Activated T-helper 17 cell treated with anti-CD3 and anti-CD28 coated beads, Interleukin-2, amount 50 U/mL, for 72 hours (primary cell): Measurements from ENCODE around the gene CAND2. TPM values are rescaled to one million over a fixed set of nuclear protein-coding genes. Genes with fewer than 3 reads are reported as not detected.

ENCODE experiments used
- ATAC-seq: fragments of 150-1000 bp; cut with Tn5 transposase; replicated peaks from 2 replicates; pipeline ENCODE4 v1.10.0; 2021; ENCODE audit warnings: mild to moderate bottlenecking, moderate library complexity
- H3K27ac Mint-ChIP-seq: one replicate; pipeline ENCODE4 v1.8.0; 2022; ENCODE audit warnings: mixed read lengths
- H3K27me3 Mint-ChIP-seq: one replicate; pipeline ENCODE4 v1.8.0; 2022; ENCODE audit warnings: mixed read lengths
- H3K36me3 Mint-ChIP-seq: one replicate; pipeline ENCODE4 v1.8.0; 2022; ENCODE audit warnings: low read depth, mild to moderate bottlenecking, mixed read lengths
- H3K4me1 Mint-ChIP-seq: one replicate; pipeline ENCODE4 v1.8.0; 2022; ENCODE audit warnings: mixed read lengths
- H3K4me3 Mint-ChIP-seq: one replicate; pipeline ENCODE4 v1.8.0; 2022; ENCODE audit warnings: mild to moderate bottlenecking, mixed read lengths
- H3K9me3 Mint-ChIP-seq: one replicate; pipeline ENCODE4 v1.8.0; 2022; ENCODE audit warnings: mixed read lengths
- total RNA-seq, 2 donors: library from RNA; stranded (reverse); gene quantifications; one replicate each; pipeline ENCODE4 v1.2.3, GENCODE V29; 2022

The CAND2 gene
- total RNA-seq, 2 donors from 2014 or later, result 0.19 to 0.85 TPM

GRCh38 chr3:12825156-12825555 lies 28.7 kb downstream of the CAND2 start:
- H3K36me3 Mint-ChIP-seq, result no peaks in the 10 kb centered on the region
- no peak for ATAC-seq
- H3K27ac Mint-ChIP-seq, result no peak overlapping the region
- H3K27me3 Mint-ChIP-seq, result no peaks in the 10 kb centered on the region
- no peaks in the 10 kb centered on the region for H3K4me1 Mint-ChIP-seq
- no peak overlapping the region for H3K4me3 Mint-ChIP-seq
- H3K9me3 Mint-ChIP-seq, result no peaks in the 10 kb centered on the region

GRCh38 chr3:12828751-12829150 lies 32.3 kb downstream of the CAND2 start:
- H3K9me3 Mint-ChIP-seq, result no peaks in the 10 kb centered on the region
- no peak overlapping the region for H3K4me3 Mint-ChIP-seq
- no peaks in the 10 kb centered on the region for H3K27me3 Mint-ChIP-seq
- no peak overlapping the region for H3K27ac Mint-ChIP-seq
- ATAC-seq, result no peak
- no peaks in the 10 kb centered on the region for H3K4me1 Mint-ChIP-seq
- H3K36me3 Mint-ChIP-seq, result peaks cover 32% of the 10 kb centered on the region

GRCh38 chr3:12829404-12829803 lies 32.9 kb downstream of the CAND2 start:
- peaks cover 38% of the 10 kb centered on the region for H3K36me3 Mint-ChIP-seq
- no peaks in the 10 kb centered on the region for H3K27me3 Mint-ChIP-seq
- no peak for ATAC-seq
- no peaks in the 10 kb centered on the region for H3K4me1 Mint-ChIP-seq
- no peak overlapping the region for H3K27ac Mint-ChIP-seq
- H3K4me3 Mint-ChIP-seq, result no peak overlapping the region
- H3K9me3 Mint-ChIP-seq, result no peaks in the 10 kb centered on the region

- Mint-ChIP-seq H3K9me3 (no peaks in the 10 kb centered on the region), H3K4me1 (no peaks in the 10 kb centered on the region), H3K4me3 (no peak overlapping the region), H3K27me3 (no peaks in the 10 kb centered on the region), H3K27ac (no peak overlapping the region), H3K36me3 (peaks cover 45% of the 10 kb centered on the region)
- ATAC-seq, result peak; percentile 14
These were observed 33.7 kb downstream of the CAND2 start for GRCh38 chr3:12829886-12830784.

DNA sequence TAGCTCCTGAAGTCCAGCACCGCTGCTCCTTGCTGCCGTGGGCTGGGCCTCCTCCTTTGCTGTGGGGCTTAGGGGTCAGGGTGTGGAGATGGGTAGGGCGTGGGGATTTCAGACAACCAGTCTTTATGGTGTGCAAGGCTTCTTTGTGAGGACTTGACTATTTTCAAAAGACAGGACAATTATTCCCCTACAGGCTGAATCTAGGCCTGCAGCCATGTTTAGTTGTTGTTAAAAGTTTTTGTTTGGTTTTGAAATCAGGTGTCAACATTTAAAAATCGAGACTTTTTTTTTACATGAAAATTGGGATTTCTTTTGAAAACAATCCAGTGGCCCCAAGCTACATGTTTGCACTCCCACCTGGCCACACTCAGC lies 34.3 kb downstream of the CAND2 start:
- Mint-ChIP-seq H3K27ac (no peak overlapping the region), H3K4me3 (no peak overlapping the region), H3K4me1 (no peaks in the 10 kb centered on the region), H3K36me3 (peaks cover 52% of the 10 kb centered on the region), H3K27me3 (no peaks in the 10 kb centered on the region), H3K9me3 (no peaks in the 10 kb centered on the region)
- no peak for ATAC-seq

- H3K27ac Mint-ChIP-seq, result no peak overlapping the region
- ATAC-seq, result peak; percentile 21
- peaks cover 58% of the 10 kb centered on the region for H3K36me3 Mint-ChIP-seq
These were observed 34.9 kb downstream of the CAND2 start for GRCh38 chr3:12831301-12831866.

DNA sequence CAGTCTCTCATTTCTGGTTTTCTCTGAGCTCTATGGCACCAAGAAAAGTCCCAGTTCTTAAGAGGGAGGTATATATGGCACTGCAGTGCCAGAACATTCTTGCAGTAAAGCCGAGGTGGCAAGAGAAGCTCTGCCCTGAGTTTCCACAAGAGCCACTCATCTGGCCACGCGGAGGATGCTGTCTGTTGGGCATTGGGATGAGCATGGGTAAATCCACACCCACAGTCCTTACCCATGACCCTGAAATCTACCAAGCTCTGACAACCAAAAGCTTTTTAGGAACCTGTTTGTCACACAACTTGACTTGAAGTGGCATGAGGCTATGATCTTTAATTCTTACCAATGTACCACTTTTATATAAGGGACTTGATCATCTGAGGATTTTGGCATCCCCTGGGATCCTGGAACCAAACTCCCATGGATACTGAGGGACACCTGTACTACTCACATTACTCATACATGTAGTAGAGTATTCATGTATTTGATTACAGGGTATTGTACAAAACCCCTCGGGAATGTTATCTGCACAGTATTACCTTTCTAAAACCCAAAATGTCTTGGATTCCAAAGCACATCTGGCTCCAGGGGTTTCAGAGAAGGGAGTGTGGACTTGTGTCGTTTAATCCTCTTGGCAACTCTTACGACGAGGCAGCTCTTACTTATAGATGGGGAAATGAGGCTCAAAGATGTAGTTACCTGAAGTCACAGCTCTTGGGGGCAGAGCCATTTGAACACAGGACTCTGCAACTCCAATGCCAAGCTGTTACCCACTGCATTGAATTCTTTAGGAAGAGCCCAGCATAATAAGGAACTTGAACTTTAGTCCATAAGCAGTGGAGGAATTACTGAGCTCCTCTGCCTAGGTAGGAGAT lies 36.1 kb downstream of the CAND2 start:
- Mint-ChIP-seq H3K27me3 (no peaks in the 10 kb centered on the region), H3K4me1 (peaks cover 11% of the 10 kb centered on the region), H3K27ac (peak overlapping the region; percentile 25), H3K9me3 (no peaks in the 10 kb centered on the region), H3K4me3 (no peak overlapping the region), H3K36me3 (peaks cover 70% of the 10 kb centered on the region)
- ATAC-seq, result no peak

More at GRCh38 chr3:12831301-12831866, 34.9 kb downstream of the CAND2 start:
- no peaks in the 10 kb centered on the region for H3K27me3 Mint-ChIP-seq
- no peaks in the 10 kb centered on the region for H3K9me3 Mint-ChIP-seq
- H3K4me3 Mint-ChIP-seq, result no peak overlapping the region
- H3K4me1 Mint-ChIP-seq, result no peaks in the 10 kb centered on the region

GRCh38 chr3:12833222-12834161 lies 37.0 kb downstream of the CAND2 start:
- no peaks in the 10 kb centered on the region for H3K27me3 Mint-ChIP-seq
- peaks cover 18% of the 10 kb centered on the region for H3K4me1 Mint-ChIP-seq
- H3K27ac Mint-ChIP-seq, result peak overlapping the region; percentile 25
- H3K9me3 Mint-ChIP-seq, result no peaks in the 10 kb centered on the region
- H3K4me3 Mint-ChIP-seq, result no peak overlapping the region
- peaks cover 79% of the 10 kb centered on the region for H3K36me3 Mint-ChIP-seq
- no peak for ATAC-seq

GRCh38 chr3:12835052-12835665 lies 38.7 kb downstream of the CAND2 start:
- Mint-ChIP-seq H3K27ac (no peak overlapping the region), H3K9me3 (no peaks in the 10 kb centered on the region), H3K36me3 (peaks cover 96% of the 10 kb centered on the region), H3K27me3 (no peaks in the 10 kb centered on the region), H3K4me3 (no peak overlapping the region), H3K4me1 (peaks cover 32% of the 10 kb centered on the region)
- ATAC-seq, result no peak

GRCh38 chr3:12837295-12837986 lies 41.0 kb downstream of the CAND2 start:
- no peaks in the 10 kb centered on the region for H3K27me3 Mint-ChIP-seq

GRCh38 chr3:12838179-12838965 lies 41.9 kb downstream of the CAND2 start:
- no peaks in the 10 kb centered on the region for H3K27me3 Mint-ChIP-seq
- peak overlapping the region; percentile 98 for H3K4me3 Mint-ChIP-seq
- no peak for ATAC-seq
- peaks cover 32% of the 10 kb centered on the region for H3K4me1 Mint-ChIP-seq
- no peaks in the 10 kb centered on the region for H3K9me3 Mint-ChIP-seq
- H3K36me3 Mint-ChIP-seq, result peaks cover 84% of the 10 kb centered on the region
- H3K27ac Mint-ChIP-seq, result peak overlapping the region; percentile 100

More at GRCh38 chr3:12837295-12837986, 41.0 kb downstream of the CAND2 start:
- peak overlapping the region; percentile 100 for H3K27ac Mint-ChIP-seq
- ATAC-seq, result no peak
- peaks cover 94% of the 10 kb centered on the region for H3K36me3 Mint-ChIP-seq
- H3K9me3 Mint-ChIP-seq, result no peaks in the 10 kb centered on the region
- H3K4me3 Mint-ChIP-seq, result peak overlapping the region; percentile 98
- H3K4me1 Mint-ChIP-seq, result peaks cover 32% of the 10 kb centered on the region

DNA sequence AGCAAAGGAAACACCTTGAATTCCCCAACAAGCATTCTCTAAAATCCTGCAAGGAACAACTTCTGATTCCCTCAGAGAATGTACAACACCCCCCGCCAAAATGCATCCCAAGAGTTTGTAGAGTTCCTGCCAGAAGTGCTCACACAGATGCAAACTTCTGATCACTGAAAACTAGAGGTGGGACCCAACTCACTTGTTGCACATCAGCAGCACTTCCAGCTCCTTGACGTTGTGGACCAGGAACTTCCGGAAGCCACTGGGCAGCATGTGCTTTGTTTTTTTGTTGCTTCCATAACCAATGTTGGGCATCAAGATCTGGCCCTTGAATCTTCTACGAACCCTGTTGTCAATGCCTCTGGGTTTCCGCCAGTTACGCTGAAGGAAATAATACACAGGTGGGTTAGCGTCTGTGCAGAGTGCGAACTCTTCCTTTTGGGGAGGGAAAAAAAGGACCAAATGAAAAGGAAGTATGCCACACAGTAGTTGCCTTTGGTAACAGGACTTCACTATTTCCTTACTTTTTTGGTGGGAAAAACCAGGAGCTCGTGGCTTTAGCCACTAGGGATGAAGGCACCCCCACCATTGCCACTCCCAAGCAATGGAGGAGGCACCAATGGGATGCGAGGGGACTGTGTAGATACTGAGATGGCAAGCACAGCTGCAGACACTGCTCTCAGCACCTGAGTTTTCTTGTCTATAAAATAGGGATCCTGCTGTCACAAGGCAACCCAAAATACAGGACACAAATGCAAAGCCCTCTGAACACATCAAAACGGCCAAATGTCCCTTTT lies 42.9 kb downstream of the CAND2 start:
- peak overlapping the region; percentile 98 for H3K4me3 Mint-ChIP-seq
- H3K4me1 Mint-ChIP-seq, result peaks cover 32% of the 10 kb centered on the region
- peak overlapping the region; percentile 100 for H3K27ac Mint-ChIP-seq
- ATAC-seq, result no peak
- H3K9me3 Mint-ChIP-seq, result no peaks in the 10 kb centered on the region
- peaks cover 74% of the 10 kb centered on the region for H3K36me3 Mint-ChIP-seq
- no peaks in the 10 kb centered on the region for H3K27me3 Mint-ChIP-seq
